Kidney tubule cell (primary cell): ENCODE data around the gene ARSI.

Experiments
- DNase-seq: peaks from one replicate; pipeline ENCODE4 v3.0.0-alpha.2; 2018; ENCODE audit warnings: low spot score

The ARSI gene

GRCh38 chr5:150326707-150327106 lies 24.0 kb upstream of the ARSI start:
- DNase-seq = no peak

- no peak for DNase-seq
Observed at GRCh38 chr5:150325426-150325825, 22.7 kb upstream of the ARSI start.

- DNase-seq = no peak
Observed at GRCh38 chr5:150323819-150324218, 21.1 kb upstream of the ARSI start.

- DNase-seq = no peak
Observed at GRCh38 chr5:150323092-150323491, 20.4 kb upstream of the ARSI start.

GRCh38 chr5:150322202-150322601 lies 19.5 kb upstream of the ARSI start:
- peak; percentile 83 for DNase-seq

GRCh38 chr5:150321784-150322183 lies 19.1 kb upstream of the ARSI start:
- peak; percentile 22 for DNase-seq

GRCh38 chr5:150321211-150321610 lies 18.5 kb upstream of the ARSI start:
- no peak for DNase-seq

- DNase-seq = peak; percentile 93
Observed at GRCh38 chr5:150320044-150320613, 17.4 kb upstream of the ARSI start.

- DNase-seq = no peak
Observed at GRCh38 chr5:150319484-150319790, 16.7 kb upstream of the ARSI start.

GRCh38 chr5:150318613-150319483 lies 16.1 kb upstream of the ARSI start:
- no peak for DNase-seq

GRCh38 chr5:150317048-150318003 lies 14.6 kb upstream of the ARSI start:
- DNase-seq = peak; percentile 99

GRCh38 chr5:150316320-150316719 lies 13.6 kb upstream of the ARSI start:
- DNase-seq = no peak

GRCh38 chr5:150315245-150315644 lies 12.5 kb upstream of the ARSI start:
- no peak for DNase-seq

GRCh38 chr5:150313921-150314716 lies 11.4 kb upstream of the ARSI start:
- peak; percentile 33 for DNase-seq

GRCh38 chr5:150313501-150313900 lies 10.8 kb upstream of the ARSI start:
- no peak for DNase-seq

GRCh38 chr5:150312518-150312917 lies 9.8 kb upstream of the ARSI start:
- no peak for DNase-seq

GRCh38 chr5:150311015-150311692 lies 8.4 kb upstream of the ARSI start:
- DNase-seq = no peak

GRCh38 chr5:150310246-150310645 lies 7.5 kb upstream of the ARSI start:
- peak; percentile 33 for DNase-seq

GRCh38 chr5:150309886-150310239 lies 7.2 kb upstream of the ARSI start:
- no peak for DNase-seq

GRCh38 chr5:150309101-150309885 lies 6.6 kb upstream of the ARSI start:
- DNase-seq = no peak
